ENCODE data around the gene PRKAR1B.

The PRKAR1B gene

GRCh38 chr7:540997-541396, 186.1 kb downstream of the PRKAR1B start:
- no peak for DNase-seq (ENCODE audit: low read depth)

GRCh38 chr7:540579-540978, 186.5 kb downstream of the PRKAR1B start:
- no peak for DNase-seq (ENCODE audit: low read depth)

GRCh38 chr7:539731-540411, 187.2 kb downstream of the PRKAR1B start:
- DNase-seq (ENCODE audit: low read depth) = no peak

GRCh38 chr7:538764-539685, 188.1 kb downstream of the PRKAR1B start:
- no peak for DNase-seq (ENCODE audit: low read depth)

GRCh38 chr7:537911-538634, 189.0 kb downstream of the PRKAR1B start:
- no peak for DNase-seq (ENCODE audit: low read depth)

GRCh38 chr7:536231-536630, 190.8 kb downstream of the PRKAR1B start:
- DNase-seq (ENCODE audit: low read depth) = no peak

GRCh38 chr7:534959-535358, 192.1 kb downstream of the PRKAR1B start:
- DNase-seq (ENCODE audit: low read depth) = no peak

GRCh38 chr7:534075-534474, 193.0 kb downstream of the PRKAR1B start:
- DNase-seq (ENCODE audit: low read depth) = no peak

- DNase-seq (ENCODE audit: low read depth) = no peak
Measured at GRCh38 chr7:533266-533665, 193.8 kb downstream of the PRKAR1B start.

GRCh38 chr7:532379-533143, 194.5 kb downstream of the PRKAR1B start:
- DNase-seq (ENCODE audit: low read depth) = no peak

GRCh38 chr7:531777-532176, 195.3 kb downstream of the PRKAR1B start:
- DNase-seq (ENCODE audit: low read depth) = no peak

GRCh38 chr7:528451-528850, 198.6 kb downstream of the PRKAR1B start:
- no peak for DNase-seq (ENCODE audit: low read depth)

- no peak for DNase-seq (ENCODE audit: low read depth)
Measured at GRCh38 chr7:527723-528122, 199.4 kb downstream of the PRKAR1B start.

GRCh38 chr7:526460-527034, 200.5 kb downstream of the PRKAR1B start:
- no peak for DNase-seq (ENCODE audit: low read depth)

GRCh38 chr7:525740-526139, 201.3 kb downstream of the PRKAR1B start:
- no peak for DNase-seq (ENCODE audit: low read depth)

- DNase-seq (ENCODE audit: low read depth) = no peak
Measured at GRCh38 chr7:524800-525199, 202.3 kb downstream of the PRKAR1B start.

GRCh38 chr7:523347-524336, 203.4 kb downstream of the PRKAR1B start:
- DNase-seq (ENCODE audit: low read depth) = no peak

GRCh38 chr7:522951-523314, 204.1 kb downstream of the PRKAR1B start:
- DNase-seq (ENCODE audit: low read depth) = no peak

GRCh38 chr7:522071-522950, 204.8 kb downstream of the PRKAR1B start:
- DNase-seq (ENCODE audit: low read depth) = no peak
